Pulmonary artery endothelial cell (primary cell): ENCODE results near the gene EPAS1. TPM values are rescaled to one million over a fixed set of nuclear protein-coding genes. Genes with fewer than 3 reads are reported as not detected.

Experiments used
- DNase-seq: peaks from one replicate; pipeline ENCODE4 v3.0.0-alpha.2; 2011; ENCODE audit warnings: low read depth, low spot score
- total RNA-seq: library from RNA; depleted of rRNA; stranded (reverse); fragments of >200 nt; gene quantifications from 2 replicates; pipeline ENCODE4 v1.2.3, GENCODE V29; 2014

Gene EPAS1
- total RNA-seq, 1 donor from 2014 or later: 115 TPM

DNA sequence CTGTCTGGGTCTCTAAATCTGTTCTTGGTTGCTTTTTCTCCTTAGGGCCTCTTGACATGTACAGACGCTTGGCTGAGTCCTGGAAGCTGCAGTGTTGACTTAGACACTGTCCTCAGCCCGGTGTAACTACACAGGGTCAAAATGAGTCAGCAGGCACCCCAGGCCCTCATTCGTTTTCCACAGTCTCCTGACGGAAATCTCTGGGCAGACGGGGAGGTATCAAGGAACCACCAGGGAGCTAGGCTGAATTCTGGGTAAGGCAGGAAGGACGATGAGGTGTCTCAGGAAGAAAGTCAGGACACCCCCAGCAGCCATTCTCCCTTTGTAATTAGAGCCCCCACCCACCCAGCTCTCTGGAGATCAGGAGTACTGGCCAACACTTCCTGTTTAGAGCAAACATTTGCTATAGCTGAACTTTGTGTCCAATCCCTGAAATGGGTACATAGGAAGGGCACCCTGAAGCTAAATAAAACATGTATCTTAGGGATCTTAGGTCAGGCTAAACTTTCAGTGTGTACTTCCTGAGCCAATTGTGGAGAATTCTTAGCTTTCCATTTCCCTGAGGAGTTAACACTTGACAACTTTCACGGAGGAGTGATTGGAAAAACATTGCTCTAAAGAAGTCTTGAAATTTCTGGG lies 23.9 kb upstream of the EPAS1 start:
- peak; percentile 61 for DNase-seq

DNA sequence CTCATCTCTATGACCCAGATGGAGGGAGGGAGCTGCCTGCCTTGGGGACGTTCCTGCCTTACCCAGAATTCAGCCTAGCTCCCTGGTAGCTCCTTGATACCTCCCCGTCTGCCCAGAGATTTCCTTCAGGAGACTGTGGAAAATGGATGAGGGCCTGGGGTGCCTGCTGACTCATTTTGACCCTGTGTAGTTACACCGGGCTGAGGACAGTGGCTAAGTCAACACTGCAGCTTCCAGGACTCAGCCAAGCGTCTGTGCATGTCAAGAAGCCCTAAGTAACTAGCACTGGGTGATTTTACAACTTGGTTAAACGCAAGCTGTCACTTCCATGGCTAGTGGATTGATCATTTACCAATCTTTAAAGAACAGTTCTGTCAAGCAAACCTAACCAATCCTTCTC lies 23.3 kb upstream of the EPAS1 start:
- no peak for DNase-seq

DNA sequence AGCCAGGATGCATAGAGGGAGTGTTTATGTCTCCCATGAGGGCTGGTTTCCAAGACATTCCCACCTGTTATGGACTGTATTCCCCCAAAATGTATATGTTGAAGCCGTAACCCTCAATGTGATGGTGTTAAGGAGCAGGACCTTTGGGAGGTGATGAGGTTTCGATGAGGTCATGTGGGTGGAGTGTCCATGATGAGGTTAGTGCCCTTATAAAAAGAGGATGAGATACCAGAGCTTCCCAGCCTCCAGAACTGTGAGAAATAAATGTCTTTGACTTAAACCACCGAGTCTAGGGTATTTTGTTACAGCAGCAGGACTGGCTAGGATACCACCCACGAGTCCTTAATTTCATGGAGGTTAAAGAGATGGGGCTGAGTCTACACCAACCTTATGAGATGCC lies 22.6 kb upstream of the EPAS1 start:
- no peak for DNase-seq

DNA sequence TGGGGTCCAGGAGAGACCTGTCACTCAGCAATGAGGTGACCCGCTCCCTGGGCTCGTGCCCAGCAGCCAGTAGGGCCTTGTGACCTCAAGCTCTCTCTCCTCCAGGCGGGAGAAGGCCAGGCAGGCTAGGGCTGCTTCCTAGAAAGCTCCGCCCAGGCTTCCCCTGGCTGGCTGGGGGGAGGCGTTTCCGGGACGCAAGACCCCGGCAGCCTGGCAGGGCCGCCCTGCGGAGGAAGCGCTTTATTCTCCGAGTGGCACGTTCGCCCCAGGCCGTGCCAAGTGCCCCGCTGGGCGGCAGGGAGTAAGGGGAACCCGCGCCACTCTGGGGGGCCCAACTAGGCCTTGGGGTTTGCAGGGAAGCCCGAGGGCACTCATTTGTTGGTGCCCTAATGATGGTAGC lies 21.2 kb upstream of the EPAS1 start:
- DNase-seq: no peak

DNA sequence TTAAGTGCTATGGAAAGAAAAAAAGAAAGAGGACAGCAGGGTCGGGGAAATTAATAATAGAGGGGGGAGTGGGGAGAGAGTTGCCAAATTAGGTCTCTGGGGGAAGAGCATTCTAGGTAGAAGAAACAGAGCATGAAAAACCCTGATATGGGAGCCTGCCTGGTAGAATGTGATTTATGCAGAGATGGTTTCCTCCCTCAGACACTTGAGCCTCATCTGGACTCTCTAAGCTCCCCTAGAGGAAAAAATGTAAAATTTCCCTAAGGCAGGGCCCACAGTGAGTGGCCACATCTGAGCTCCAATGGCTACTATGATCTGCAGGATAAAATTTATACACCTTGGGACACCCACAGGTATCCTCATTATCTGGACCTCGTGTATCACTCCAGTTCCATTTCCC lies 20.6 kb upstream of the EPAS1 start:
- DNase-seq: no peak

DNA sequence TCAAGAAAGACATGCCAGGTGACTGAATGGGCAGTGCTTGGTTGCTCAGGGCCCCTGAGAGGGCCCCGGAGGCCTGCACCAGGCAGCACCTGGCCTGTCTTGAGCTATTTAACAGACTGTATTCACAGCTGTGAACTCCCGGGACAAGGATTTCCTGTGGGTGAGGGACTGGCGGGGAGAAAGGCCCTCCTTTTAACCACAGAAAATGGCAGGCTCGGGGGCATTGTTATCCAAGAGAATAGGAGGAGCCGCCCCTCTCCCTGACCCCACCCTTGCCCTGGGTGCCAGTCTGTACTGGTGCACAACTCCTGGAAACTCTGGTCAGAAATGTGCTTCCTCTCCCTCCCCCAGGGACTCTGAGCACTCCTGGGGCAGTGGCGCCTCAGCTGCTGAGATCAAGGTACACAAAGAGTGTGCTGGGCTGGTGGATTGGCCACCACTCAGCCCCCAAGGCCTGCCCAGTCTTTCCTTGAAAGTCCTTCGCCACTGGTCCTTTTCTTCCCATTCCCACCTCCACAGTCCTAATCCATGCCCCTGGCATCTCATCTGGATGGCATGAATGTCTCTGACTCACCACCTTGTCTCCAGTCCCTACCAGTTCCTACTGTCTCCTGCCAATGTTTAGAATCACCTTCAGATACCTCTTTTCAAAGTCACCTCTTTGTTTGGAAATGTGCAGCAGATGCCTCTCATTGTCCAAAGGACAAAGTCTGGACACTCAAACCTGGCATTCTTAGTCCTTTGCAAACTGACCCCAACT lies 19.6 kb upstream of the EPAS1 start:
- no peak for DNase-seq

DNA sequence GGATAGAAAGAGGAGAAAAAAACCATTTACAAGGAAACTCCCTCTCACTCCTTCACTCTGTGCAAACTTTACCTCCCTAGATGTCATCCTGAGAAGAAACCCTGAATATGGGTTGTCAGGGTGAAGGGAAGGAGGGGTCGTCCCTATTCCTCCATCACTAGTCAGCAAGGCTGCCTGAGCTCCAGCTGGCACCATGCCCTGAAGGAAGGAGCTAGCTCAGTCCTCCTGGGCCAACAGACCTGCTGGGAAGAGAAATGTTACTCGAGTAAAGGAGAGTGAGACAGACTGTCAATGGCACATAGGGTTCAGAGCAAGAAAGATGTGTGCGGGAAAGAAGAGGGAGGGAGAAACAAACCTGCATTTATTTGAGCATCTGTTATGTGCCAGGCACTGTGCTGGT lies 18.3 kb upstream of the EPAS1 start:
- DNase-seq: no peak

DNA sequence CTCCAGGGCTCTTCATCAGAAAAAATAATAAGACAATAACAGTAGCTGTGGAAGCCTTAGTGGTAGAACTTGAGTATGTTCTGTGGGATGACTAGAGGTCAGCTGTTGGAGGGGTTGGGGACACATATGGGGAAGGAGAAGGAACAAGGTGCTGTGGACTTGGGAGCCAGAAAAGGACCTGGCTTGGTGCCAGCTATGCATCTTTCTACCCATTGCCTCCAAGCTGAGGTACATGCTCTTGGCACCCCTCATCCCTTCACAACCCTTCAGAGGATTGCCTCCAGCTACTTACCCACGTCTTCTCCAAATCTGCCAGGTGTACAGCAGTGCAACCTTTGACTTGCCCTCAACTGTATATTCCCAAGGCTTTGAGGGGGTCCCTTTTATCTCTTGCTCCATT lies 15.3 kb upstream of the EPAS1 start:
- no peak for DNase-seq

DNA sequence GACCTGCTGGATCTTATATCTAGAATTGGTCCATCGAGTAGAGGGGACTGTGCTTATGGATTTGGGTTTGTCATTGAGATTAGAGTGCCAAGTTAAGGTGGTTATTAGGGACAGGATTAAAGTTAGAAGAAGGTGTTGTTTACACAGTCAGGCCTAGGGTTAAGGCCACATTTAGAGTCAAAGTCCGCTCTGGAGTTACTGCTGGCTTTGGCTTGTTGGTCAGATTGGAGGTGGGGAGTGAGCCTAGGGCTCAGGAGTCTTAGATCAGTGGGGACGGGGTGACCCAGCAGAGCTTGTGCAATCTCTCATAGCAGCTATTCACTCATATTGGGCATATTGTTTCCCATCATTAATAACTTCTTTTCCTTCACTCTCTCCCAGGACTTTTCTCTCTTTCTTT lies 13.5 kb upstream of the EPAS1 start:
- DNase-seq: no peak

DNA sequence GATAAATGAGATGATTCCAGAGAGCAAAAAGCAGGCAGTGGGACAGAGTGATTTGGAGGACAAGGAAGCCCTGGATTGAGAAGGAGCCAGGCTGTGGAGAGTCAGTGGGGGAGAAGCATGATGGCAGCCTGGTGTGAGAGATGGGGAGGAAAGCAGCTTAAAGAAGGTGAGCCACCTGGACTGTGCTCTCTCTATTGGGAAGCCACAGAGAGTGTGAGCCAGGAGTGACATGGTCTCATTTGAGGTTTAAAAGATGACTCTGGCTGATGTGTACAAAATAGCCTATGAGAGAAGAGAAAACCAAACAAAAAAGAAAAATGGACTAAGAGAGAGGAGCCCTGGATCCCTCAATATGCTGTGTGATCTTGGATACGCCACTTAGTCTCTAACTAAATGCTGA lies 12.9 kb upstream of the EPAS1 start:
- no peak for DNase-seq

DNA sequence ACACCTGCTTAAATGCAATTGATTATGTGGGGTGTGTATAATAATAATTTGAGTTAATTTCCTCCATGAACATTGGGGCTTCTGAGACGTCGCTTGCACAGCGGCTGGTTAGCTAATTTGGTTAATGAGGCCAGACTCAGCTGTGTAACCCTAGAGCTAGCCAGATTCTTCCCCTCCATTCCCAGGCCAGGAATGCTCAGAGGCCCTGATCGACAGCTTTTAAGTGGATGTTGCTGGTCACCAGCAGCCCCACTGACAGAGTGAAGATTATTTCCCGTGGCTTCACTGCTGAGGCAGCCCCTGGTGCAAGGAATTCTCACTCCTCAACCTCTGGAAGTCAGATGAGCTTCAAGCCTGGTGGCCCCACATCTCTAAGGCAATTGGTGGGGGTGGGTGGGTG lies 12.4 kb upstream of the EPAS1 start:
- DNase-seq: no peak

DNA sequence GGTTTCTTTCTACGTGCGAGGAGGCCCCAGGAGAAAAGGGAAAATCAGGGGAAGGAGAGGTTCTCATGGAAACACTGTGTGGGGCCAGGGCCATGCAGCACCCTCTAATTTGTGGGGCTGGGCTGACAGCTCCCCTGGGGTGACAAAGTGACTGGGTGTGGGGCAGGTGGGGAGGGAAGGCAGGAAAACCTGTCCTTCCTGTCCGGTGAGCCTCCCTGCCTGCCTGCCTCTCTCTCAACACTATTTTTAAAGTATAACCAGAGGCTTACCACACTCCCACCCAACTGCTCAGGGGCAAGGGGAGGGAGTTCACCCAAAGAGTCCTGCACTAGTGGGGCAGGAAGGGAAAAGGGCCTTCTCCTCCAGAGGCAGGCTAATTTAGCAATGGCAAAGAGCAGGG lies 10.5 kb upstream of the EPAS1 start:
- no peak for DNase-seq

DNA sequence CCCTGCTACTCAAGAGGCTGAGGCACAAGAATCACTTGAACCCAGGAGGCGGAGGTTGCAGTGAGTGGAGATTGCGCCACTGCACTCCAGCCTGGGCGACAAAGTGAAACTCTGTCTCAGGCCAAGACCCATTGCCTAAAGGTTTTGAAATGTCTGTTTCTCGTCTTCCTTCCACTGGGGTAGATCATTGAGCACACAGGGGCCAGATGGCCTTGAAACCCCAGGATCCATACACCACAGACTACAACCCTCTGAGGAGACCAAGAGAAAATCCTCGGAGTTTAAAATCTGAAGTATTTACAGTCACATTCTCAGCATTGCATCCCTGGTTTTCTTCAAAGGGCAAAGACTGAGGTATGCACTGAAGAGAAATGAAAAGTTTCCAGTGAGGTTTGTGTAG lies 7.1 kb upstream of the EPAS1 start:
- no peak for DNase-seq

DNA sequence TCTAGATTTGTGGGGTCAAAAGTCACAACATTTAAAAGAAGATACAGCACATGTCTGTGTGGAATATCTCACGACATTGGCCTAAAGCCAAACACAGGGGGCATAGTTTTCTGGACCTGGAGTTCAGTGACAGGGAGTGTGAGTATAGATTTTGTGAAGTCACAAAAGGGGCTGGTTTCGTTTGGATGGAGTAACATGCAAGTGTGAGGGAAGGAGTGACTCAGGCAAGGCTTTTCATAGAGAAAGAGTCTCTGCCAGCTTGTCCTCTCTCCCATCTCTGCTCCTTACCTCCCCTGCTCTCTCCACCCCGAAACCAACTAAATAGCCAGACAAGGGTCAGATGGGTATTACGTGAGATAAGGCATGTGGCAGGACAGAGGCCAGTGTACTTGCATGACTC lies 3.7 kb upstream of the EPAS1 start:
- DNase-seq: no peak

DNA sequence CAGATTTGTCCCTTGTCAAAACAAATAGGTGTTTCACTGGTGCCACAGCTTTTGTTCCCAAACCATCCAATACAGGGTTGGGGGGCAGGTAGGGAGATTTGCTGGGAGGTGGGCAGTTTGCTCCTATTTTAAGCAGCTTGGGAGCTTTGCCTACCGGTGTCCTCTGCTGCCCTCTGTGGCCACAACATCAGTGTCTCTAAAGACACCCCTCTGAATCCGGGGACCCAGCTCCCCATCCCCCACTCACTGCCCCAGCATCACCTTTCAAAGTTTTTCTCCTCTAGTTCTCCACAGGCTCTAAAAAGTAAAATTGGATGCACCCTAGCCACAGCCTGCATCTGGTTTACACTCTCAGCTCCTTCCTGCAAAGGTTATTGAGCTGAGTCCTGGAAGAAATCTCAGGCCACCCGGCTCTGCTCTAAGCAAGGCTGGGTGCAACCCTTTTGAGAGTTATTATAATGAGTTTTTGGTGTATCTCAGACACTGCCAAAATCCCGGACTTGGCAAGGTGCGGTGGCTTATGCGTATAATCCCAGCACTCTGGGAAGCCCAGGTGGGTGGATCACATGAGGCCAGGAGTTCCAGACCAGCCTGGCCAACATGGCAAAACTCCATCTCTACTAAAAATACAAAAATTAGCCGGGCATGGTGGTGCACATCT lies 2.9 kb upstream of the EPAS1 start:
- DNase-seq: no peak

DNA sequence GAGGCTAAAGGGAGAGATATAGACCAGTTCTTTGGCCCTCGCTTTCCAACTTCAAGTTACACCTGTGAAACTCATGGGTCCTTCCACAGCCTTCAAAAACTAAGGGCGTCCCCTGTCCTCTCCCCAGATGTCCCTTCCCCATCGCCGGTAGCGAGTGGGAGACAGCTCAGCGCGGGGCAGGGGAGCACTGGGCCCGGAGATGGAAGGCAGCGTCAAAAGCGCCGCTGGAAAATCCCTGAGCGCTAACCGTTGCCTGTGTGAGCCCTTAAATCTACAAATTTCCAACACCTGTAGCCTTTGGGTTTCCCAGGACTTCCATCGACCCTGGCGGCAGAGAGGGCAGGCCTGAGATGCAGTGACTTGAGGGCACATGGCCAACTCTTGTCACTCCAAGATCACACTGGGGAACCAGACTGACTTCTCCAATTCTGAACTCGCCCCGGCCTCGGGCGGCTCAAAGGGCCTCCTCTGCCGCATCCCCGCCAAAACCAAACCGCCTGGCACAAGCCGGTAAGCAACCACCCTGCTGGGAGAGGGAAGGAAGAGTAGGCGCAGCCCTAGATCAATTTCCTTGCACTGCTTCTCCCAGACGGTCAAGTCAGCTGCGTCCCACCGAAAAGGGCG lies 879 bp upstream of the EPAS1 start:
- no peak for DNase-seq

DNA sequence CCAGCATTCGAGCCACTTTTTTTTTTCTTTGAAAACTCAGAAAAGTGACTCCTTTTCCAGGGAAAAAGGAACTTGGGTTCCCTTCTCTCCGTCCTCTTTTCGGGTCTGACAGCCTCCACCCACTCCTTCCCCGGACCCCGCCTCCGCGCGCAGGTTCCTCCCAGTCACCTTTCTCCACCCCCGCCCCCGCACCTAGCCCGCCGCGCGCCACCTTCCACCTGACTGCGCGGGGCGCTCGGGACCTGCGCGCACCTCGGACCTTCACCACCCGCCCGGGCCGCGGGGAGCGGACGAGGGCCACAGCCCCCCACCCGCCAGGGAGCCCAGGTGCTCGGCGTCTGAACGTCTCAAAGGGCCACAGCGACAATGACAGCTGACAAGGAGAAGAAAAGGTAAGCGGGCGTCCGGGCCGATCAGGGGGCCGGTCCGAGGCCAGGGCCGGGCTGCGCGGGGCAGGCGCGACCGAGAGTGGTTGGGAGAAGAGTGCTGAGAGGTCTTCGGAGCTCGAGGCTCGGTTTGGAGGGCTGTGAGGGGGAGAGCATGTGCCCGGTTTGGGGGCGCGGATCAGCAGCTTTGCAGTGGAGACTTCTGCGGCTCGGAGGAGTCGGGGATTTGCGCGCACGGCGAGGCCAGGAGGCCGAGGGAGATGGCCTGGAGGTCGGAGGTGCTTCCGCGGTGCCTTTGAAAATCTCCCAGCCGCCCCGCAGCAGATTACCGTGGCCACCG lies 502 bp downstream of the EPAS1 start:
- no peak for DNase-seq

DNA sequence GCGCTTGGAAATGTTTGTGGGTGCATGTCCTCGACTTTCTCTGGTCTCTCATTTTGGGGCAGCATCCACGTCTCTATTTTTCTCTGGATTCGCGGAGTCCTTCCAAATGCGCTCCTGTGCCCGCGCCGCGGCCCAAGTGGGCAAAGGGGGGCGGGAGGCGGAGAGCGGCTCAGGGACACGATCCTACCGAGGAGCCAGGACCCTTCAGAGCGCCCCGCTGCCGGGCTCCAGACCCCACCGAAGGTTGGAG lies 990 bp downstream of the EPAS1 start:
- DNase-seq: no peak

DNA sequence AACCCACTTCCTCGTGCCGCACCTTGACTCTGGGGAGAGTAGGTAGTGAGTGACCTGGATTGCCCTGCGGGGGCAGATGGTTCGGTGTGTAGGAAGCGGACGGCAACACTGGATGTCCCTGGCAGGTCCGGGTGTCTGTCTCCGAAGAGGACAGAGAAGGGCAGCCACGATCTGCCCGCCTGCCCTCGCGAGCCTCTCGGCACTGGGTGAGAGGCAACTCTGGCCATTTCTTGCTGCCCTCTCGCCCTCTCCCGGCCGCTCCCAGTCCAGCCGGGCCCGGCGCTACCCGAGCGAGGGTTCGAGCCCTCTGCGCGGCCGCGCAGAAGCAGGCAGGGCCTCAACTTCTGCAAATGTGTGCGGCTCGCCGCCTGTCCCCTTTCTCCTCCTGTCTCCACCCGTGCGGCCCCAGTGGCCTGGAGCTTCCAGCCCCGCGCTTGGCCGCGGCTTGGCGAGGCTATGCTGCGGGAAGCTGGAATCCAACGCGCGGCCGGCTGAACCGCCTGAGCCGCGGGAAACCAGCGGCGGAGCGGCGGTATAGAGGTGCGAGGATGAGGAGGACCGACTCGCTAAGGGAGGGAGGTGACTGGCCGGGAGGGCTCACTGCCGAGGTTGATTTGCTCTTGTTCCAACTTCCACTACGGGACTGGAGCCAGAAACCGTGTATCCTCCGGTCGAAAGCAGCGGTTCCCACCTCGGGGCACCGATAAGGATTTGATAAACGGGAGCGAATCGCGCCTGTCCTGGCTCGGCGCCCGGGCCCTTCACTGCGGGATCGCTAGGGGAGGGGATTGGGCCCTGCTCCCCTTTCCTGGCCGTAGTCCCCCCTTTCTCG lies 1.5 kb downstream of the EPAS1 start:
- DNase-seq: no peak

DNA sequence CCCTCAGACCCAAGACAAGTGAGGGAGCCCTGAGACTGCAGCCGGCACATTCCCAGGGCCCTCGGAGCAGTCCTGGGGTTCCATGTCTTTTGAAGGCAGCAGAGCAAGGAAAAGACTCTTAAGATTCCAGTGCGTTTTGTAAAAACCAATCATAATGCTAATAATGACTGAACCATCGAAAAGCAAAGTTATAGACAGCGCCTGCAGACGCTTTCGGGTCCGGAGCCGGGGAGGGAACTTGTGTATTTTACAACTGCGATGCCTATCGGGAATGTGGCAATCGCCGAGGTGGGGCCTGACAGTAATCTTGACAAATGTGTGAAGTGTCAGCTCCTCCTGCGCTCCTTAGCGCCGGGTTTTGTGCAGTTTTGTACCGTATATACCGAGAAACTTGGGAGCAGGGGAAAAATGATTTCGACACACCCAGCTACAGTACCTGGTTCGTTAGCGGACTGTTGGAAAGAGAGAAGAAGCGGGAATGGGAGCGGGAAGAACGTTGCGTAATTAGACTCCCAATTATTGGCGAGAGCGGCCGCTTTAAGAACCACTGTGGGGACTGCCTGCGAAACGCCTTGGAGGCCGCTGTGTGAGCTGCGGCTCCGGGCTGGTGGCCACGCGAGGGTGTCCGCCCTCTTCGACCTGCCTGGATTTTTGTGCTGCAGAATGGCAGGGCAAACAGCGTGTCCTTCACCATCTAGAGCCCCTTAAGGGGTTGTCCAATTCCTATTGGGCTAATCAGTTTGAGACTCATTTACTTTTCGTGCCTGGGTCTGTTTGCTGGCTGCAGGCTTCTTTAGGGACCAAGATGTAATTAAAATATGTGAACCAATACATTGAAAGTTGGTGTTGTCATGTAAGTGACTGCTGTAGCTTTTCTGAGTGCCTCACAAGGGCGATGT lies 2.4 kb downstream of the EPAS1 start:
- no peak for DNase-seq
